Eye (tissue), 1 donor: ENCODE measurements around the gene BCAR1.
"Not testable (repeated sequence)": the region's sequence is repeated elsewhere in the genome, so short reads cannot be mapped to it uniquely, and the experiment has no call there.

ENCODE experiments used
- DNase-seq: peaks from one replicate; pipeline ENCODE4 v3.0.0-alpha.2; 2015

Gene BCAR1

DNA sequence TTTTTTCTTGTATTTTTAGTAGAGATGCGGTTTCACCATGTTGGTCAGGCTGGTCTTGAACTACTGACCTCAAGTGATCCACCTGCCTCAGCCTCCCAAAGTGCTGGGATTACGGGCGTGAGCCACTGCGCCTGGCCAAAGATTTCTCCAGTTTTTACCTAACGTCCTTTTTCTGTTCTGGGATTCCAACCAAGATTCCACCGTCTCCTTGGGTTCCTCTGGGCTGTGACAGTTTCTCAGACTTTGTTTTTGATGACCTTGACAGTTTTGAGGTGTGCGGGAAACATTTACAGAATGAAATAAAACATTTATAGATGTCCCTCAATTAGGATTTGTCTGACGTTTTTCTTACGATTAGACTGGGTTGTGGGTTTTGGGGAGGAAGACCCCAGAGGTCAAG, 17.9 kb upstream of the BCAR1 start:
- DNase-seq: not testable (repeated sequence)

DNA sequence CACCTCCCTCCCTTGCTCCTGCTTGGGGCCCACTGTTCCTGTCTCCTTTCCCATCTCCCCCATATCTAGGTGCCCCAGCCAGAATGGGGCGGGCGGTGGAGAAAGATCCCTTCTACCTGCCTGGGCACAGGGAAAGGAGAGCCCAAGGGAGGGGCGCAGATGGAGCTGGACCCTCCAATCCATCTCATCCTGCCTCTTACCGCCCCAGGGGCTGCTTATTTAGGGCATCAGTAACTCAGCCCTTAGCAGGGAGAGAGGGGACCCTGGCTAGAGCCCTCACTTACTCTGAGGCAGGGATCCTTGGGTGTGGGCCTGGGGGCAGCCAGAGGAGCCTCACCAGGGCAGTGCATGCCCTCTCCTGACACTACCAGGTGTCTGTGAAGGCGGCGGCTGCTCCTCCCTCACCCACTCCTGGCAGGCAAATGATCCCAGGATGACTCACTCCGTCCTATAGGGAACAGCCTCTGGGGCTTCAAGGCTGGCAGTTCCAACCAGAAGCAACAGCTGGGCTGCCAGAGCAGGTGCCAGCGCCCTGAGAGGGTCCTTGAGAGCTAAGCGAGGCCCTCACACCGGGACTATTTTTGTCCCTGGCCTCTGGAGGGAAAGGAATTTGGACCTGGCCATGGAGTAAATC, 16.3 kb upstream of the BCAR1 start:
- DNase-seq: no peak

GRCh38 chr16:75266738-75267630, 15.6 kb upstream of the BCAR1 start:
- DNase-seq: no peak

- peak; percentile 92 for DNase-seq
These were observed 14.7 kb upstream of the BCAR1 start for GRCh38 chr16:75265911-75266701.

DNA sequence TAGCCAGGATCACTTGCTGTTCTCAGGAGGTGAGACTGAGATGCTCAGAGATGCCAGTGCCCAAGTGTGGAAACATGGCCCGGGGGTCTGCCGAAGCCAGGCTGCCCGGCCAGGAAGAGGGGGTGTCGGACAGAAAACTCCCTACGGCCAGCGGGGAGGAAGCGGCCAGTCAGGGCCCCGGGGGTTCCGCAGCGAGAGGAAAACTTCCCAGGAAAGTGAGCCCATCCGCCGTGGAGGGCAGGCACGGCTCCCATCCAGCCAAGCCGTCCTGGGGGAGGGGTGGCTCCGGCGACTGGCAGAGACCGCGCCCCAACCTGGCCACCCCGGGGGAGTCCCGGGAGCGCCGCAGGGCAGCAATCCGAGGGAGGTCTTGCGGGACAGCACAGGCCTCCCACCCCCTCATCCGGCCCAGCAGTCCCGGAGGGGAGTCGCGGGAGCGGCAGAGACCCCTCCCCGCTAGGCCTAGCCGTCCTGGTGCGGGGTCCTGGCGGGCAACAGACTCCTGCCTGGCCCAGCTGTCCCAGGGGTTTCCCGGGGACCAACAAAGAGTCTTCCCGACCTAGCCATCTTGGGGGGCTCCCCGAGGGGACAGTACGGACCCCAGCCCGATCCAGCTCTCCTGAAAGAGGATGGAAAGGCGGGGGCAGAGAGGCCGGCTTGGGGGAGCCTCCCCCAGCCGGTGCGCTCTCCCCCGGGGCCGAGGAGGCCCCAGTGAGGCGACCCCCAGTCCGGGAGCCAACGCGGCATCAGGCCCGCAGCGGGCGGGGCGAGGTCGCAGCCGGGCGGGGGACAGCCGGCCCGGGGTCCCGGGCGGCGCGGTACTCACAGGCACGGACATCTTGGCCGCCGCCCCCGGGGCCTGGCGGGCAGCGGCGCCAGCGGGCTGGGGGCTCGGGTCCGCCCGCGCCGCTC, 13.8 kb upstream of the BCAR1 start:
- DNase-seq: peak; percentile 66

GRCh38 chr16:75264457-75264998, 13.1 kb upstream of the BCAR1 start:
- peak; percentile 60 for DNase-seq

GRCh38 chr16:75263963-75264445, 12.6 kb upstream of the BCAR1 start:
- no peak for DNase-seq

DNA sequence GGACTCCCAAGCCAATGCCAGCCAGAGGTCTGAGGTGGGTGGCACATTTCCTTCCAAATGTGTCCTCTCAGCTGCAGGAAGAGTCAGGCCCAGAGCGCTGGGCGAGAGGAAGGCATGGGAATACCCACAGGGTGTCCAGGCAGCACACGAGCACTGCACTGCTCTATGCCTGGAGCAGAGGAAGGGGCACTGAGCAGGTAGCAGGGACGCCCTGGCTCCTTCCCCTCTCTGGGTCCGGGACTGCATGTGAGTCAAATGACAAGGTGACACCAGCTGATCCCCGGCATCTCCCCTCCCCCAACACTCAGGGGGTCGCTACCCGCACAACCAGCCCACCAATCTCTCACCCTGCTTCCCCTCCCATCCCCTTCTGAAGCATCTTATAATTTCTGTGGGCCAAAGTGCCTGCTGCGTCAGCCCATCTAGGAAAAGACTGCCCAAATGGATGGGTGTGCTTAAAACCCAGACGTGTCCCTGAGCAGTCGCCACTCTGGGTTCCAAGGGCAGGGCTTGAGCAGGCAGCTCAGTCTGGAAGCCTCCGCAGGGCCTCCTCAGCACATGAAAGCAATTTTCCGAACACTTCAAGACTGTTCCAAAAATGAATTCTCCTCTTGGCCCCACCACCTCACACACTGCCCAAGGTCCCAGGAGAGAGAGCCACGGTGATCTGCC, 12.0 kb upstream of the BCAR1 start:
- no peak for DNase-seq

- DNase-seq: no peak
These were observed 11.3 kb upstream of the BCAR1 start for GRCh38 chr16:75262800-75263127.

DNA sequence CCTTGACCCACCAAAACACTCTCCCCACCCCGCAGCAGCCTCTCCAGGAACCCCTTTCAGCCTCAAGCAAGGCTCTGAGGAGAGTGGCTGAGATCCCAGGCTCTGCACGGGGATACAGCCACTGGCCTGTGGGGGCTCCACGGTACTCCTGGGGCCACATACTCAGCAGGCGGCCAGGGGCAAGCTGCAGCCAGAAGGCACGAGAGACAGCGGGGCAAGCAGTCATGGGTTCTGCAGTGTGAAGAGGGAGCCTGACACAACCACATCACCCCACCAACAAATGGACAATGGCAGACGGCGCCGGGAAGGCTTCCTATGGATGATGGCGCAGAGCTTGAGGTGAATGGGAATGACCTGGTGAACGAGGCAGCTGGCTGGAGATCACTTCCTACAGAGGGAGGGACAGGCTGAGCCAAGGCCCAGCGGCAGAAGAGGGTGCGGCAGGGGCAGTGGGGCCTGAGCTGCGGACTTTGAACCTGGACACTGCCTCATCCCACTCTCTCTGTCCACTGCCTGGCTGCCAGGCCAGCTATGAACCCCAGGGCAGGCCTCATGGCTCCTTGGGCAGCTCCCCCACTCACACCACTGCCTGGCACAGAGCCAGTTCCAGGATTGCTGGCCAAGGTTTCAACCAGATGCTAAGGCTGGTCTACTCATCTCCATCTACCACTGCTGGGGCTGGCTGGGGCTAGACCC, 10.8 kb upstream of the BCAR1 start:
- DNase-seq: no peak

DNA sequence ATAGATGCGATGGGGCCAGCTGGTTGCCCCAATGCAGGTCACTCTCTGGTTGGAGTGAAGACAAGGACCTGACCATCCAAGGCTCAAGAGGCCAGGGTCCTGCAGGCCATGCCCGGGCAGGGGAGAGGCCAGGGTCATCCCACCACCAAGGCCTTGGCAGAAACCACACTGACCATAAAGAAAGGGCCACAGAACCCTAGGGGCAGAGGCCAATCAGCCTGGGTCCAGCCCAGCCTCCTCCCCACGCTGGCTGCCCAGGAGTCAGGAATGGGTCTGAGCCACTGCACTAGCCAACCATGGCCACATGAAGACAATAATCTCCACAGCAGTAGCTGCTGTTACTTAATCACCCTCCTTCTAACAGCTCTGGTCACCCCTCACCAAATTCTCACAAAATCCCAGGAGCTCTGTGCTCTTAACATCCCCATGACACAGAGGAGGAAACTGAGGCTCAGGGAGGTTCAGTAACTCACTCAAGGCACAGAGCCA, 10.2 kb upstream of the BCAR1 start:
- DNase-seq: no peak

DNA sequence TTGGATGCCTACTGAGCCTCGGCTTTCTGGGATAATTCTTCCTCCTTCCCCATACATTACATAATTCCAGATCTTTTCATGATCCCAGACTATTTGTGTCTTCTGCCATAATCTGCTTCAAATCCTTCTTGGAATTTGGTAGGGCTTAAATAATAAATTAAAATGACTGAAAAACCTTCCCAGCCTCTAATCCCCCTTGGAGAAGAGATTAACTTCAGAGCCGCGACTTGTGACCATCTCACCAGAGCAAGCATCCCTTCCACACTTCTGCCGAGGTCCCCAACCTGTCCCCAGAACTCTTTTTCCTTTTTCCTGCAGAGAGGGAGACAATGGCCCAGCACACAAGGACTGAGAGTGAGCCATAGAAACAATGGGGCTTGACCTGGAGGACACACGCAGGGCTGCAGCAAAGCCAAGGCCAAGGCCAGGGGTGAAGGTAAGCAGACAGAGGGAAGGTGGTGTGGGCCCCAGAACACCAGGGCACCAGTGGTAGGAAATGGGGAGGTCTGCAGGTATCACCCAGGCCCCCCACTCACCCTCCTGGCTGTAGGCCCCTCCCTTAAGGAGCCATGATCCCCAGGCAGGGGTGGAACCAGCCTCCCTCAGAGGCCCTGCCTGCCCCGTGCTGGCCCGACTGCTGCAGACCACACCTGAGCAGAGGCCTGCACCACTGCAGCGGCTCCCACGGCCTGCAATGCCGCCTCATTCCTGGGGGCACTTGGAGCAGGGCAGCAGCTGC, 9.6 kb upstream of the BCAR1 start:
- no peak for DNase-seq

GRCh38 chr16:75258807-75259141, 7.3 kb upstream of the BCAR1 start:
- DNase-seq: no peak

GRCh38 chr16:75257886-75258806, 6.7 kb upstream of the BCAR1 start:
- DNase-seq: no peak

- DNase-seq: peak; percentile 86
These were observed 5.4 kb upstream of the BCAR1 start for GRCh38 chr16:75256696-75257343.

DNA sequence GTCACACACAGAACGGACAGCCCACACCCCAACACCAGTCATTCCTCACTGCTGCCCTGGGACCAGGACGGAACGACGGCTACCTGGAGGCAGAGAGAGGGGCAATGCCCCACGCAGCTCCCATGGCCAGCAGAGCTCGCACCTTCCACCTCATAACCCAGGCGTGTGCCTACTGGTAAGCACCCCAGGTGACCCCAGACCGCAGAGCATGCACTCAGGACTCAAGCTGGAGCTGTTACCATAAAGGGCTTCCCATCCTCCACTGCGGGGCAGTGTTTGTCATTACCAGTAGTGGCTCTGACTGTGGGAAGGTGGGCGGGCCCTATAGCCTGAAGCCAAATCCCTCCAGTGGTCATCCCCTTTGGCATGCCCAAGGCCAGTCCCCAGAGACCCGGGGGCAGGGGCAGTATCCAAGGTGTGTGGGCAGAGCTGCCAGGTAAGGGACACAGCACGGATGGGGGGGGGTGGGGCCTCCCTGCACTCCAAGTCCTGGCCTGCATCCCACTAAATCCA, 4.7 kb upstream of the BCAR1 start:
- DNase-seq: peak; percentile 78

GRCh38 chr16:75254359-75254837, 3.0 kb upstream of the BCAR1 start:
- no peak for DNase-seq
